ENCODE data around the gene NCF4. TPM values are rescaled to one million over a fixed set of nuclear protein-coding genes. Genes with fewer than 3 reads are reported as not detected.

Gene NCF4
- polyA plus RNA-seq, 2 of the 4 experiments (the other 2 are of a cell fraction): not detected

GRCh38 chr22:36925388-36926290 lies 64.8 kb downstream of the NCF4 start (continued):
- TF ChIP-seq REST (IDR thresholded peaks at IDR 0.05): no peak
- no peak for TF ChIP-seq JUN (IDR thresholded peaks at IDR 0.05)

GRCh38 chr22:36926309-36926708 lies 65.5 kb downstream of the NCF4 start:
- no peak overlapping the region for H3K27ac ChIP-seq
- no peak for FAIRE-seq
- no peak overlapping the region for H3K4me2 ChIP-seq
- no peak for ATAC-seq
- POLR2A ChIA-PET: no interaction called here
- H3K9me3 ChIP-seq: no peaks in the 10 kb centered on the region
- no peaks in the 10 kb centered on the region for H3K4me1 ChIP-seq
- CTCF ChIA-PET: no interaction called here
- DNase-seq (ENCODE audit: low read depth in 1 of 2, low spot score in 1 of 2): no peak
- no peak overlapping the region for H3K4me3 ChIP-seq
- WGBS (ENCODE audit: missing lambda C conversion rate): 72% methylated on average over 3 of the region's 6 CpGs
- no peak for TF ChIP-seq HOXB13 (CRISPR knock-in tag; IDR thresholded peaks at IDR 0.05; ENCODE audit: low read depth)
- no peak for TF ChIP-seq FOSL2 (IDR thresholded peaks at IDR 0.05)
- no peak for TF ChIP-seq FOSL2 (CRISPR knock-in tag; IDR thresholded peaks at IDR 0.05)
- no peak for TF ChIP-seq KDM5A (IDR thresholded peaks at IDR 0.05)
- TF ChIP-seq ESRRA (IDR thresholded peaks at IDR 0.05; ENCODE audit: borderline replicate concordance, low read length): no peak
- no peak for TF ChIP-seq POLR2AphosphoS2 (conservative IDR thresholded peaks at IDR 0.05; ENCODE audit: low read length)
- TF ChIP-seq JUN (IDR thresholded peaks at IDR 0.05): no peak
- TF ChIP-seq FOSB (CRISPR knock-in tag; IDR thresholded peaks at IDR 0.05): no peak
- TF ChIP-seq SMC3 (IDR thresholded peaks at IDR 0.05): no peak
- TF ChIP-seq RCOR1 (IDR thresholded peaks at IDR 0.05; ENCODE audit: low read depth, low read length): no peak
- TF ChIP-seq ZC3H11A (IDR thresholded peaks at IDR 0.05): no peak
- TF ChIP-seq MAX (IDR thresholded peaks at IDR 0.05): no peak
- no peak for TF ChIP-seq PBX3 (IDR thresholded peaks at IDR 0.05)
- TF ChIP-seq CHD4 (IDR thresholded peaks at IDR 0.05; ENCODE audit: borderline replicate concordance): no peak
- TF ChIP-seq USF2 (IDR thresholded peaks at IDR 0.05): no peak
- no peak for TF ChIP-seq JUNB (IDR thresholded peaks at IDR 0.05)
- TF ChIP-seq ATOH8 (CRISPR knock-in tag; IDR thresholded peaks at IDR 0.05; ENCODE audit: low read depth): no peak
